CD14-positive monocyte (primary cell): ENCODE data around the gene CDH13. TPM values are rescaled to one million over a fixed set of nuclear protein-coding genes. Genes with fewer than 3 reads are reported as not detected.
A peak's percentile ranks its signal among the peaks of the same experiment; 100 is the strongest.

Experiments
- DNase-seq, 3 donors: peaks; one replicate each; pipeline ENCODE4 v3.0.0-alpha.2; 2011 to 2022
- H2AFZ ChIP-seq: 2 replicates; pipeline ENCODE4 v1.6.0; 2012; ENCODE audit warnings: mild to moderate bottlenecking, low read depth, low read length, inconsistent platforms; ENCODE audit not compliant: insufficient read depth, poor library complexity, severe bottlenecking
- H3K27ac ChIP-seq, 2 donors: 1 replicate in 1 of 2; 2 replicates in 1 of 2; pipeline ENCODE4 v1.5.1; 2012 to 2013; ENCODE audit warnings: low read length in 2 of 2, control low read depth in 1 of 2, inconsistent platforms in 1 of 2, low read depth in 1 of 2, mild to moderate bottlenecking in 1 of 2
- H3K27me3 ChIP-seq, 2 donors: one replicate each; pipeline versions ENCODE4 v1.6.0 to v1.6.1; 2011 to 2013; ENCODE audit warnings: low read length in 2 of 2; ENCODE audit not compliant: control insufficient read depth in 2 of 2, insufficient read depth in 2 of 2
- H3K36me3 ChIP-seq, 2 donors: replicated peaks in 1 of 2; 1 replicate in 1 of 2; 2 replicates in 1 of 2; pipeline versions ENCODE4 v1.5.1 to v1.6.1; 2012 to 2013; ENCODE audit warnings: low read length in 2 of 2, control low read depth in 1 of 2, inconsistent platforms in 1 of 2, mild to moderate bottlenecking in 1 of 2; ENCODE audit not compliant: insufficient read depth in 2 of 2, control insufficient read depth in 1 of 2
- H3K4me1 ChIP-seq, 2 donors: 1 replicate in 1 of 2; 2 replicates in 1 of 2; pipeline versions ENCODE4 v1.5.1 to v1.6.1; 2012 to 2013; ENCODE audit warnings: low read length in 2 of 2, control low read depth in 1 of 2, inconsistent platforms in 1 of 2, mild to moderate bottlenecking in 1 of 2, moderate library complexity in 1 of 2; ENCODE audit not compliant: insufficient read depth in 2 of 2, control insufficient read depth in 1 of 2
- H3K4me2 ChIP-seq: replicated peaks from 2 replicates; pipeline ENCODE3; 2012; ENCODE audit warnings: low read length, moderate library complexity, mild to moderate bottlenecking; ENCODE audit not compliant: poor library complexity, severe bottlenecking; ENCODE audit errors: extremely low read depth
- H3K4me3 ChIP-seq, 3 experiments: fragments of 200-600 bp in 1 of 3; sonication (generic) in 1 of 3; replicated peaks in 1 of 3; 1 replicate in 2 of 3; 2 replicates in 1 of 3; pipeline ENCODE4 v1.5.1; 2011 to 2013; ENCODE audit warnings: low read length in 3 of 3, mild to moderate bottlenecking in 3 of 3, control low read depth in 2 of 3, low read depth in 2 of 3, inconsistent platforms in 1 of 3, moderate library complexity in 1 of 3
- H3K79me2 ChIP-seq: 2 replicates; pipeline ENCODE4 v1.6.0; 2012; ENCODE audit warnings: mild to moderate bottlenecking, control low read depth, inconsistent platforms, low read length, moderate library complexity; ENCODE audit not compliant: insufficient read depth
- H3K9ac ChIP-seq: 2 replicates; pipeline ENCODE4 v1.6.0; 2017; ENCODE audit warnings: low read length, mild to moderate bottlenecking; ENCODE audit not compliant: insufficient read depth, poor library complexity, severe bottlenecking
- H3K9me3 ChIP-seq, 2 donors: replicated peaks in 1 of 2; 1 replicate in 1 of 2; 2 replicates in 1 of 2; pipeline versions ENCODE4 v1.5.1 to v1.6.1; 2012 to 2013; ENCODE audit warnings: low read length in 2 of 2, control low read depth in 1 of 2; ENCODE audit not compliant: control insufficient read depth in 1 of 2, insufficient read depth in 1 of 2
- H4K20me1 ChIP-seq: 2 replicates; pipeline ENCODE4 v1.6.0; 2012; ENCODE audit warnings: mild to moderate bottlenecking, low read length, control low read depth, moderate library complexity; ENCODE audit not compliant: insufficient read depth
- H3K27ac Mint-ChIP-seq, 7 donors: one replicate each; pipeline ENCODE4 v1.8.0; 2020; ENCODE audit warnings: mild to moderate bottlenecking in 7 of 7, mixed read lengths in 7 of 7, moderate library complexity in 6 of 7, inconsistent platforms in 2 of 7
- H3K27me3 Mint-ChIP-seq, 3 donors: one replicate each; pipeline ENCODE4 v1.8.0; 2021 to 2022; ENCODE audit warnings: low read depth in 3 of 3, mild to moderate bottlenecking in 3 of 3, mixed read lengths in 3 of 3, moderate library complexity in 3 of 3, inconsistent platforms in 1 of 3
- H3K36me3 Mint-ChIP-seq, 2 donors: one replicate each; pipeline ENCODE4 v1.8.0; 2020; ENCODE audit warnings: mixed read lengths in 2 of 2, inconsistent platforms in 1 of 2, mild to moderate bottlenecking in 1 of 2
- H3K4me1 Mint-ChIP-seq: one replicate; pipeline ENCODE4 v1.8.0; 2020; ENCODE audit warnings: mild to moderate bottlenecking, mixed read lengths
- H3K4me3 Mint-ChIP-seq, 2 donors: one replicate each; pipeline ENCODE4 v1.8.0; 2020; ENCODE audit warnings: mild to moderate bottlenecking in 2 of 2, mixed read lengths in 2 of 2, moderate library complexity in 1 of 2
- H3K9me3 Mint-ChIP-seq, 7 donors: one replicate each; pipeline ENCODE4 v1.8.0; 2020 to 2022; ENCODE audit warnings: mixed read lengths in 7 of 7, mild to moderate bottlenecking in 6 of 7, moderate library complexity in 6 of 7, inconsistent platforms in 2 of 7
- whole genome bisulfite sequencing: methylation state at CpG from one replicate; pipeline ENCODE4 v1.1.5; 2013; ENCODE audit warnings: missing lambda C conversion rate; ENCODE audit not compliant: insufficient coverage; 5-methylcytosine and 5-hydroxymethylcytosine counted together
- intact Hi-C, 2 donors: fragments of 100-400 bp; cut with micrococcal nuclease; formaldehyde crosslinking; loops; one replicate each; pipeline versions ENCODE4 v1.15.0 to v1.15.1; 2023
- polyA plus RNA-seq, 3 donors: library from polyadenylated mRNA; depleted of rRNA in 1 of 3; unstranded in 2 of 3; stranded (reverse) in 1 of 3; fragments of 300-500 nt in 2 of 3; fragments of >200 nt in 1 of 3; fragmentation: Illumina TruSeq in 2 of 3; gene quantifications; 1 replicate in 2 of 3; 2 replicates in 1 of 3; pipeline ENCODE4 v1.2.3, GENCODE V29; 2012 to 2021
- TF ChIP-seq, protein P1 (sequence below): fragments of 200-600 bp; IDR thresholded peaks from one replicate; pipeline ENCODE4 v1.8.0; 2022; ENCODE audit warnings: antibody characterized with exemption, mild to moderate bottlenecking

The CDH13 gene
- polyA plus RNA-seq, 3 donors = 0.13 to 0.19 TPM; not detected in 1

GRCh38 chr16:83351846-83352245 lies 725.1 kb downstream of the CDH13 start:
- H3K36me3 ChIP-seq = no peaks in the 10 kb centered on the region
- peaks cover 0 to 3% (median 2%) of the 10 kb centered on the region in 3 donors for H3K27me3 Mint-ChIP-seq
- no peak overlapping the region for H3K4me3 ChIP-seq
- no peaks in the 10 kb centered on the region for H3K4me1 ChIP-seq
- H3K9ac ChIP-seq = no peak overlapping the region
- H4K20me1 ChIP-seq = no peaks in the 10 kb centered on the region
- H3K36me3 Mint-ChIP-seq = no peaks in the 10 kb centered on the region
- TF ChIP-seq, protein P1, sequence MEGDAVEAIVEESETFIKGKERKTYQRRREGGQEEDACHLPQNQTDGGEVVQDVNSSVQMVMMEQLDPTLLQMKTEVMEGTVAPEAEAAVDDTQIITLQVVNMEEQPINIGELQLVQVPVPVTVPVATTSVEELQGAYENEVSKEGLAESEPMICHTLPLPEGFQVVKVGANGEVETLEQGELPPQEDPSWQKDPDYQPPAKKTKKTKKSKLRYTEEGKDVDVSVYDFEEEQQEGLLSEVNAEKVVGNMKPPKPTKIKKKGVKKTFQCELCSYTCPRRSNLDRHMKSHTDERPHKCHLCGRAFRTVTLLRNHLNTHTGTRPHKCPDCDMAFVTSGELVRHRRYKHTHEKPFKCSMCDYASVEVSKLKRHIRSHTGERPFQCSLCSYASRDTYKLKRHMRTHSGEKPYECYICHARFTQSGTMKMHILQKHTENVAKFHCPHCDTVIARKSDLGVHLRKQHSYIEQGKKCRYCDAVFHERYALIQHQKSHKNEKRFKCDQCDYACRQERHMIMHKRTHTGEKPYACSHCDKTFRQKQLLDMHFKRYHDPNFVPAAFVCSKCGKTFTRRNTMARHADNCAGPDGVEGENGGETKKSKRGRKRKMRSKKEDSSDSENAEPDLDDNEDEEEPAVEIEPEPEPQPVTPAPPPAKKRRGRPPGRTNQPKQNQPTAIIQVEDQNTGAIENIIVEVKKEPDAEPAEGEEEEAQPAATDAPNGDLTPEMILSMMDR = no peak
- peaks cover 0 to 2% (median 0%) of the 10 kb centered on the region in 7 donors for H3K9me3 Mint-ChIP-seq
- no peak overlapping the region for H3K4me2 ChIP-seq
- intact Hi-C loops = no loop called here
- H3K27ac Mint-ChIP-seq = no peak overlapping the region
- no peak overlapping the region for H3K27ac ChIP-seq
- WGBS = no CpG with 5 or more reads among the region's 2 CpGs
- no peak overlapping the region for H3K4me3 Mint-ChIP-seq
- DNase-seq = no peak
- H3K9me3 ChIP-seq = no peaks in the 10 kb centered on the region
- no peaks in the 10 kb centered on the region for H3K4me1 Mint-ChIP-seq
- no peak overlapping the region for H2AFZ ChIP-seq
- H3K79me2 ChIP-seq = no peaks in the 10 kb centered on the region
- H3K27me3 ChIP-seq = no peaks in the 10 kb centered on the region

DNA sequence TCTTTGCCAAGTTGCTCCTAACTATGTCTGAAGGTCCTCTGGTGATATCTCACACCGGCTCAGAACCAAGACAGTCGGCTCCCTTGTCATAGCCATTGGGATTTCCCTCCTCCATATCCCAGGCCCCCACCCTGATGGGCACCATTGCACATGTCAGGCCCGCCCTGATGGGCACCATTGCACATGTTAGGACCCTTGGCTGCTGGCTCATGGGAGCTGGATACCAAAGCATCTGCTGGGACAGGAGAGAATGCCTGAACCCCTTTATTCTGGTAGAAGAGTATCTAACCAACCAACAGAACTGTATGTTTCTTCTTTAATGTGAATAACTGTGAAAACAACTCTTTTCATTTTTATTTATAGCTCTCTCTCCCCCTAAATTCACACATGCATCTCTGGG lies 726.5 kb downstream of the CDH13 start:
- no peak overlapping the region for H3K9ac ChIP-seq
- no peak overlapping the region for H3K27ac ChIP-seq
- no peaks in the 10 kb centered on the region for H3K4me1 Mint-ChIP-seq
- H3K36me3 Mint-ChIP-seq = no peaks in the 10 kb centered on the region
- intact Hi-C loops = no loop called here
- H3K4me2 ChIP-seq = no peak overlapping the region
- peaks cover 0 to 3% (median 2%) of the 10 kb centered on the region in 3 donors for H3K27me3 Mint-ChIP-seq
- H3K4me1 ChIP-seq = no peaks in the 10 kb centered on the region
- no peak overlapping the region for H3K4me3 ChIP-seq
- no peaks in the 10 kb centered on the region for H3K9me3 ChIP-seq
- H3K79me2 ChIP-seq = no peaks in the 10 kb centered on the region
- H3K36me3 ChIP-seq = no peaks in the 10 kb centered on the region
- 100% methylated on average over 3 of the region's 3 CpGs for WGBS
- TF ChIP-seq, protein P1 = no peak
- H2AFZ ChIP-seq = no peak overlapping the region
- peaks cover 0 to 2% (median 0%) of the 10 kb centered on the region in 7 donors for H3K9me3 Mint-ChIP-seq
- H3K27me3 ChIP-seq = no peaks in the 10 kb centered on the region
- no peak overlapping the region for H3K4me3 Mint-ChIP-seq
- H4K20me1 ChIP-seq = no peaks in the 10 kb centered on the region
- no peak for DNase-seq
- peak overlapping the region in 1 of 7 donors; percentile 38 for H3K27ac Mint-ChIP-seq
